GM21737 (cell line): ENCODE data around the gene TVP23A.
"Not testable (repeated sequence)": the region's sequence is repeated elsewhere in the genome, so short reads cannot be mapped to it uniquely, and the experiment has no call there.

Source experiments
- ATAC-seq: cut with Tn5 transposase; IDR thresholded peaks from one replicate; pipeline ENCODE4 v1.9.1; 2021; ENCODE audit warnings: mild to moderate bottlenecking, moderate library complexity; ENCODE audit not compliant: unreplicated experiment

TVP23A gene

GRCh38 chr16:10836174-10836853 is 17.7 kb upstream of the TVP23A start:
- no peak for ATAC-seq

GRCh38 chr16:10835281-10835931 is 16.8 kb upstream of the TVP23A start:
- no peak for ATAC-seq

- ATAC-seq: no peak
Observed at GRCh38 chr16:10834766-10835165, 16.2 kb upstream of the TVP23A start.

GRCh38 chr16:10834130-10834529 is 15.5 kb upstream of the TVP23A start:
- ATAC-seq: no peak

GRCh38 chr16:10833271-10833670 is 14.7 kb upstream of the TVP23A start:
- no peak for ATAC-seq

GRCh38 chr16:10831894-10832886 is 13.6 kb upstream of the TVP23A start:
- no peak for ATAC-seq

- ATAC-seq: not testable (repeated sequence)
Observed at GRCh38 chr16:10830240-10830639, 11.6 kb upstream of the TVP23A start.

- not testable (repeated sequence) for ATAC-seq
Observed at GRCh38 chr16:10829390-10830098, 10.9 kb upstream of the TVP23A start.

- ATAC-seq: no peak
Observed at GRCh38 chr16:10828851-10829366, 10.3 kb upstream of the TVP23A start.

GRCh38 chr16:10827691-10828341 is 9.2 kb upstream of the TVP23A start:
- ATAC-seq: no peak

GRCh38 chr16:10824111-10824893 is 5.7 kb upstream of the TVP23A start:
- no peak for ATAC-seq

- no peak for ATAC-seq
Observed at GRCh38 chr16:10822702-10823101, 4.1 kb upstream of the TVP23A start.

- ATAC-seq: no peak
Observed at GRCh38 chr16:10820546-10820945, 2.0 kb upstream of the TVP23A start.

- ATAC-seq: no peak
Observed at GRCh38 chr16:10817514-10817913, 1.1 kb downstream of the TVP23A start.

- no peak for ATAC-seq
Observed at GRCh38 chr16:10813099-10813455, 5.5 kb downstream of the TVP23A start.

- ATAC-seq: peak; percentile 69
Observed at GRCh38 chr16:10812312-10813098, 6.1 kb downstream of the TVP23A start.

- ATAC-seq: no peak
Observed at GRCh38 chr16:10809706-10810105, 8.9 kb downstream of the TVP23A start.

GRCh38 chr16:10808850-10809249 is 9.7 kb downstream of the TVP23A start:
- no peak for ATAC-seq

- no peak for ATAC-seq
Observed at GRCh38 chr16:10808218-10808617, 10.4 kb downstream of the TVP23A start.
